ENCODE results near the gene PPP2R5C.

Gene PPP2R5C

DNA sequence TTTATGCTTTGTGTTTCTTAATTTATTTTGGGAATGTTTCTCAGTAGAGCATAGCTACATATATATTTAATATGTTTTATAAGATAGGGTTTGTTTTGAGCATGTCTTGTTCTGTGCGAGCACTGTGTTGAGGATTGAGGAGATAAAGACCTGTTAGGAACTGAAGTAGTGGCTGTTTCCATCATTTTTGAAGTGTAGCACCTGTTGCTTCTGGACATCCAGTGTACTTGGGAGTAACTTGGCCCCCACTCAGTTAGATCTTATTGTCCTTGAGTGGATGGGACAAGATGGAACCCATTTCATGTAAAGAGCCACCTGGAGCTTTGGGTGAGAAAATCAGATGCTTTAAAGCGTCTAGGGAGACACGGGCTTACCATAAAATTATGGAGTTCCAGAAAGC is 8.7 kb downstream of the PPP2R5C start:
- ChIA-PET POLR2A (no interaction called here), CTCF (interaction anchor here (0.8 to 4.0 kb wide), 44 partner anchors 8 to 544 kb away, joined by 3 to 27 read pairs (median 8); partner anchors contain the start of gene MOK)
- no peak for DNase-seq (ENCODE audit: extremely low spot score)
- TF ChIP-seq, protein P1, sequence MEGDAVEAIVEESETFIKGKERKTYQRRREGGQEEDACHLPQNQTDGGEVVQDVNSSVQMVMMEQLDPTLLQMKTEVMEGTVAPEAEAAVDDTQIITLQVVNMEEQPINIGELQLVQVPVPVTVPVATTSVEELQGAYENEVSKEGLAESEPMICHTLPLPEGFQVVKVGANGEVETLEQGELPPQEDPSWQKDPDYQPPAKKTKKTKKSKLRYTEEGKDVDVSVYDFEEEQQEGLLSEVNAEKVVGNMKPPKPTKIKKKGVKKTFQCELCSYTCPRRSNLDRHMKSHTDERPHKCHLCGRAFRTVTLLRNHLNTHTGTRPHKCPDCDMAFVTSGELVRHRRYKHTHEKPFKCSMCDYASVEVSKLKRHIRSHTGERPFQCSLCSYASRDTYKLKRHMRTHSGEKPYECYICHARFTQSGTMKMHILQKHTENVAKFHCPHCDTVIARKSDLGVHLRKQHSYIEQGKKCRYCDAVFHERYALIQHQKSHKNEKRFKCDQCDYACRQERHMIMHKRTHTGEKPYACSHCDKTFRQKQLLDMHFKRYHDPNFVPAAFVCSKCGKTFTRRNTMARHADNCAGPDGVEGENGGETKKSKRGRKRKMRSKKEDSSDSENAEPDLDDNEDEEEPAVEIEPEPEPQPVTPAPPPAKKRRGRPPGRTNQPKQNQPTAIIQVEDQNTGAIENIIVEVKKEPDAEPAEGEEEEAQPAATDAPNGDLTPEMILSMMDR (IDR thresholded peaks at IDR 0.05; ENCODE audit: control extremely low read depth, extremely low read depth, low read depth, missing control alignments), result no peak

DNA sequence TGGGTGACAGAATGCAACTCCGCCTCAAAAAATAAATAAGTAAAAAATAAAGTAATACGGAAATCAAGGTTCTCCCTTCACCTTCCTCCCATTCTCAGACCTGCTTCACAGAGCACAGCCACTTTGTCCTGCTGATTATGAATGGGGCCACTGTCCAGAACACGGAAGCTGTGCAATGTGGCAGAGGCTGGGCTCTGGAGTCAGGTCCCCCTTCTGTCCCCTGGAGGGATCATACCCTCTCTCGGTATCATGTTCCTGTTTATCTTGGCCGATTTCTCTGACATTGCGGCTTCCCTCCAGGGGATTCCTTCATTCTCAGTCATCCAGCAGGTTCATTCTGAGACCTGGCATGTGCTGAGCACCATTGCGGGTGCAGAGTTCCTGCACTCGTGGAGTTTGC is 11.3 kb downstream of the PPP2R5C start:
- ChIA-PET CTCF (interaction anchor here (1.1 to 4.0 kb wide), 6 partner anchors 10 to 189 kb away, joined by 4 to 27 read pairs (median 14); no protein-coding TSS in a partner anchor), POLR2A (no interaction called here)
- TF ChIP-seq, protein P1 (IDR thresholded peaks at IDR 0.05; ENCODE audit: control extremely low read depth, extremely low read depth, low read depth, missing control alignments), result no peak
- no peak for DNase-seq (ENCODE audit: extremely low spot score)

DNA sequence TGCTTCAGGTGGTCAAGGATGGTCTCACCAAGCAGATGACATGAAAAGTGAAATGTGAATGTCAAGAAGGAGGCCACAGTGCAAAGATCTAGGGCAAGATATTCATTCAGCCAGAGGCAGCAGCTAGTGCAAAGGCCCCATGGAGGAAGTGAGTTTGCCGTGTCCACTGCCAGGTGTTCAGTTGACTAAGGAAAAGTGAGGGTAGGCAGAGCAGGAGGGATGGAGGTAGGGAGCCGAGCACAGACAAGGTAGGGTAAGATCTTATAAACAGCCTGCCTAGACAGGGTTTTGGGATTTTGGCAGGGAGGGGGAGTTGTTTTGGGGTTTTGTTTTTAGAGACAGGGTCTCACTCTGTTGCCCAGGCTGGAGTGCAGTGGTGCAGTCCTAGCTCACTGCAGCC is 11.9 kb downstream of the PPP2R5C start:
- TF ChIP-seq, protein P1 (IDR thresholded peaks at IDR 0.05; ENCODE audit: control extremely low read depth, extremely low read depth, low read depth, missing control alignments), result no peak
- DNase-seq (ENCODE audit: extremely low spot score), result no peak
- CTCF ChIA-PET, result interaction anchor here (0.6 to 4.0 kb wide), 5 partner anchors 11 to 188 kb away, joined by 3 to 27 read pairs (median 4); no protein-coding TSS in a partner anchor
- POLR2A ChIA-PET, result no interaction called here

DNA sequence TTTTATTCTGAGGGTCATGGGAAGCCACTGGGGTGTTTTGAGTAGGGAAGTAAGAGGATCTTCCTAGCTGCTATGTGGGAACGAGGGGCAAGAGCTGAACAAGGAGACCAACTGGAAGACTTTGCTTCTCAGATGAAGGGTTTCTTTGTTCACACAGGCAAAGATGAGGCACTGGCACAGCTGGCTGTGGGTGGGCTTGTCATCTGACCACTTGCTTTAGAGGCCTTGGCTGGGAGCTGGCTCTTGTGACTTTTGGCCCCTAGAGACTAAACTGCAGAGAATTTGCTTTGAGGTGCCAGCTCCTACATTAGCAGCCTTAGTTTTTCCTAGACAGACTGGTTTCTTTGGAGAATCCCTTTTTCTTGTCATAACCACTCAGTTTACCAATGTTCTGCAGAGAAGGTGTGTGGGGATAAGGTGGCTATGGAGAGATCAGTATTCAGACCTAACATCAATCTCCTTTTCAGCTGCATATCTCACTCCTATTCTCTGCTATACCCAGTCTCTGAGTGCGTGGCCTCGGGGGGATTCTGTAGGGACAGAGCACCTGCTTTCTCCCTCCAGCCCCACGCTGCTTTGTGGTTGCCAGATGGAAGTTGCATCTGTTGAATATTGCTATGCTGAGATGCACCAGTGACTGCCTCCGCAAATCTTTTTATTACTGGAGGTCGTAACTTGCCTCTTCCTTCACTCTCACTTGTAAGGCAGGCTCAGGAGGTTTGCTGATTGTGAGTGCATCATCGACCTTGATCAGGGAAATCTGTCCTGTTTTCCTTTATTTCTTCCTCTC is 12.7 kb downstream of the PPP2R5C start:
- TF ChIP-seq, protein P1 (IDR thresholded peaks at IDR 0.05; ENCODE audit: control extremely low read depth, extremely low read depth, low read depth, missing control alignments), result no peak
- POLR2A ChIA-PET, result no interaction called here
- DNase-seq (ENCODE audit: extremely low spot score), result no peak
- CTCF ChIA-PET, result interaction anchor here (0.6 to 1.5 kb wide), 4 partner anchors 11 to 187 kb away, joined by 3 to 5 read pairs (median 4); no protein-coding TSS in a partner anchor

DNA sequence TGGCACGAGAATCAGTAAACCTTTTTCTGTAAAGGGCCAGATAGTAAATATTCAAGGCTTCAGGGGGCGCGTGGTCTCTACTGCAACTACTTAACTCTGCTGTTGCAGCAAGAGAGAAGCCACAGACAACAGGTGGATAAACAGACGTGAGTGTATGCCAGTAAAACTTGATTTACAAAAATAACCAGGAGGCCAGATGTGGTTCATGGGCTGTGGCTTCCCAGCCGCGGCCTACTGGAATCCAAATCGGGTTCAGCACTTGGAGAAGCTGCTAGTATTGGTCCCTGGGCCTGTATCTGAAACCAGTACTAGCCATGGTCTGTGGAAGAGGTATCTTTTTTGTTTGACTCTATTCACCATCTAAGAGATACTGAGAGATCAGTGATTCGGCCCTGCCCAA is 13.3 kb downstream of the PPP2R5C start:
- TF ChIP-seq, protein P1 (IDR thresholded peaks at IDR 0.05; ENCODE audit: control extremely low read depth, extremely low read depth, low read depth, missing control alignments), result no peak
- CTCF ChIA-PET, result no interaction called here
- POLR2A ChIA-PET, result interaction anchor here (1.3 kb wide), 1 partner anchor 34 kb away, joined by 4 read pairs; no protein-coding TSS in a partner anchor
- DNase-seq (ENCODE audit: extremely low spot score), result no peak

DNA sequence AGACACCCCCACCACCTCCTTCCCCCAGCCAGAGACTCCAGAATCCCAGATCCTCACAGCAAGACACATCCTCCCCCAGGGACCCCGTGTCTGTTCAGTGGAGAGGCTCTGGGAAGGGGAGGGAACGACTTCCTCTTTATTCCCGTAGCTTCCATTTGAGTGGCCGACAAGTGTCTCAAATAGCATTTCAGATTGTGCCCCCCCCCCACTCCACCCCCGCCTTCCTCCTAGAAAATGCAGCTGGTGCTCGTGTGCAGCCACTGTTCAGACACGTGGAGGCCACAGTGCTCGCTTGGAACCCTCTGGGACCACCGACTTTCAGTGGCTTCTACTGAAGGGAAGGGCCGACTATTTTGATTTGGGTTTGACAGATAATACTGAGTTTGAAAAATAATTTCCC is 14.3 kb downstream of the PPP2R5C start:
- TF ChIP-seq, protein P1 (IDR thresholded peaks at IDR 0.05; ENCODE audit: control extremely low read depth, extremely low read depth, low read depth, missing control alignments), result no peak
- DNase-seq (ENCODE audit: extremely low spot score), result no peak
- ChIA-PET POLR2A (interaction anchor here (1.3 kb wide), 1 partner anchor 33 kb away, joined by 4 read pairs; no protein-coding TSS in a partner anchor), CTCF (interaction anchor here (1.1 to 1.3 kb wide), 3 partner anchors 8 to 216 kb away, joined by 3 to 4 read pairs (median 3); no protein-coding TSS in a partner anchor)

Measured in GM10248 (cell line).